Endothelial cell of umbilical vein (primary cell): Measurements from ENCODE around the gene ANAPC2. TPM values are rescaled to one million over a fixed set of nuclear protein-coding genes. Genes with fewer than 3 reads are reported as not detected.

Experiments used
- BruUV-seq: library from RNA; stranded (reverse); fragments of 400-500 nt; replicated peaks from 2 replicates; lab custom pipeline; 2021; lab: Mats Ljungman, UMichigan
- CTCF ChIA-PET: fragments of 300-600, 350-600 bp; sonication (Branson Sonifier 250); formaldehyde crosslinking; loops from one replicate; lab custom pipeline; 2021; ENCODE audit warnings: antibody characterized with exemption, inconsistent platforms; lab: Charles Lee
- POLR2A ChIA-PET: fragments of 300-600, 350-600 bp; sonication (Branson Sonifier 250); formaldehyde crosslinking; loops from one replicate; lab custom pipeline; 2021; ENCODE audit warnings: antibody characterized with exemption, inconsistent platforms; lab: Charles Lee
- DNase-seq: peaks from one replicate; pipeline ENCODE4 v3.0.0-alpha.2; 2011; ENCODE audit warnings: low read depth, low spot score
- FAIRE-seq: peaks from 2 replicates; lab custom pipeline; 2011; peaks lifted over from hg19 to GRCh38; lab: Jason Lieb, UNC
- H2AFZ ChIP-seq: 2 replicates; pipeline ENCODE4 v1.6.0; 2012; ENCODE audit warnings: low read depth, low read length, control low read depth, inconsistent platforms
- H3K27ac ChIP-seq: 2 replicates; pipeline ENCODE4 v1.5.1; 2011; ENCODE audit warnings: low read depth, mild to moderate bottlenecking, control low read depth, low read length, moderate library complexity; ENCODE audit not compliant: insufficient read depth
- H3K27me3 ChIP-seq, 2 experiments: 2 replicates each; pipeline versions ENCODE4 v1.6.0 to v1.6.1; 2011; ENCODE audit warnings: low read length in 2 of 2, mixed read lengths in 1 of 2; ENCODE audit not compliant: control insufficient read depth in 2 of 2, insufficient read depth in 2 of 2
- H3K36me3 ChIP-seq, 2 experiments: 2 replicates in 1 of 2; 3 replicates in 1 of 2; pipeline ENCODE4 v1.5.1; 2011; ENCODE audit warnings: low read length in 2 of 2, mild to moderate bottlenecking in 1 of 2, moderate library complexity in 1 of 2; ENCODE audit not compliant: control insufficient read depth in 2 of 2, insufficient read depth in 2 of 2; ENCODE audit errors: extremely low read depth in 1 of 2
- H3K4me1 ChIP-seq: 3 replicates; pipeline ENCODE4 v1.5.1; 2011; ENCODE audit warnings: mild to moderate bottlenecking, low read length; ENCODE audit not compliant: control insufficient read depth, insufficient read depth; ENCODE audit errors: extremely low read depth
- H3K4me2 ChIP-seq: 2 replicates; pipeline ENCODE4 v1.6.1; 2011; ENCODE audit warnings: low read length, control low read depth, mixed read lengths; ENCODE audit not compliant: insufficient read depth
- H3K4me3 ChIP-seq, 3 experiments: fragments of 200-600 bp in 1 of 3; sonication (generic), shearing (Covaris generic) in 1 of 3; replicated peaks in 1 of 3; 2 replicates each; pipeline ENCODE4 v1.5.1; 2011 to 2016; ENCODE audit warnings: control low read depth in 3 of 3, low read length in 3 of 3, mild to moderate bottlenecking in 2 of 3, inconsistent platforms in 1 of 3, low read depth in 1 of 3, moderate library complexity in 1 of 3; ENCODE audit not compliant: insufficient read depth in 1 of 3
- H3K79me2 ChIP-seq: 2 replicates; pipeline ENCODE4 v1.6.0; 2012; ENCODE audit warnings: low read length, inconsistent platforms; ENCODE audit not compliant: control insufficient read depth, insufficient read depth
- H3K9ac ChIP-seq: replicated peaks from 2 replicates; pipeline ENCODE3; 2011; ENCODE audit warnings: low read length, control low read depth; ENCODE audit not compliant: insufficient read depth; ENCODE audit errors: extremely low read depth
- H3K9me1 ChIP-seq: replicated peaks from 3 replicates; pipeline ENCODE4 v1.6.0; 2011; ENCODE audit warnings: mild to moderate bottlenecking, low read length; ENCODE audit not compliant: control insufficient read depth, insufficient read depth; ENCODE audit errors: extremely low read depth
- H3K9me3 ChIP-seq: replicated peaks from 2 replicates; pipeline ENCODE4 v1.5.1; 2012; ENCODE audit warnings: low read length, inconsistent platforms; ENCODE audit not compliant: control insufficient read depth, insufficient read depth
- H4K20me1 ChIP-seq: replicated peaks from 2 replicates; pipeline ENCODE3; 2011; ENCODE audit warnings: mild to moderate bottlenecking, low read length; ENCODE audit not compliant: control insufficient read depth, insufficient read depth; ENCODE audit errors: extremely low read depth
- CTCF ChIP-seq, 2 donors: IDR thresholded peaks; 1 replicate in 1 of 2; 2 replicates in 1 of 2; pipeline ENCODE4 v1.5.1; 2011; ENCODE audit warnings: low read length in 2 of 2, mild to moderate bottlenecking in 2 of 2, moderate library complexity in 2 of 2, control low read depth in 1 of 2, inconsistent platforms in 1 of 2, low read depth in 1 of 2; ENCODE audit not compliant: insufficient read depth in 1 of 2; ENCODE audit errors: extremely low read depth in 1 of 2
- EZH2 ChIP-seq: IDR thresholded peaks from 2 replicates; pipeline ENCODE4 v1.6.1; 2012; ENCODE audit warnings: borderline replicate concordance, low read depth, mild to moderate bottlenecking, moderate library complexity, low read length, inconsistent platforms; ENCODE audit not compliant: severe bottlenecking
- FOS ChIP-seq: IDR thresholded peaks from 2 replicates; pipeline ENCODE4 v1.6.1; 2011; ENCODE audit warnings: mild to moderate bottlenecking, low read length, moderate library complexity, borderline replicate concordance; ENCODE audit not compliant: insufficient read depth
- GATA2 ChIP-seq: IDR thresholded peaks from 2 replicates; pipeline ENCODE4 v1.7.0; 2011; ENCODE audit warnings: low read depth, mild to moderate bottlenecking, moderate library complexity, mixed read lengths, low read length; ENCODE audit not compliant: insufficient read length, insufficient read depth
- JUN ChIP-seq: IDR thresholded peaks from 2 replicates; pipeline ENCODE4 v1.6.1; 2011; ENCODE audit warnings: borderline replicate concordance, low read depth; ENCODE audit not compliant: insufficient read length, insufficient read depth
- MAX ChIP-seq: IDR thresholded peaks from 2 replicates; pipeline ENCODE4 v1.6.1; 2011; ENCODE audit not compliant: insufficient read depth, insufficient read length
- MYC ChIP-seq: IDR thresholded peaks from one replicate; pipeline ENCODE4 v1.6.1; 2011; ENCODE audit warnings: mild to moderate bottlenecking, low read depth, low read length
- POLR2A ChIP-seq: IDR thresholded peaks from 2 replicates; pipeline ENCODE4 v1.6.1; 2012; ENCODE audit warnings: low read depth, mild to moderate bottlenecking, control low read depth, low read length
- POLR2AphosphoS5 ChIP-seq: IDR thresholded peaks from 2 replicates; pipeline ENCODE4 v1.6.1; 2012; ENCODE audit warnings: low read depth, mild to moderate bottlenecking, control low read depth, low read length, moderate library complexity; ENCODE audit not compliant: insufficient read depth
- dilution Hi-C: fragments of 300-500 bp; cut with MboI; formaldehyde crosslinking; loops from one replicate; pipeline ENCODE4 v1.15.0; 2019; ENCODE audit warnings: low sequenced_read_pairs; ENCODE audit not compliant: extremely low pct_ligation_motif_present
- intact Hi-C: fragments of 100-400 bp; cut with micrococcal nuclease; formaldehyde crosslinking; loops from one replicate; pipeline ENCODE4 v1.10.0; 2022
- polyA plus RNA-seq, 4 experiments: library from polyadenylated mRNA; depleted of rRNA in 3 of 4; stranded (reverse) in 3 of 4; unstranded in 1 of 4; fragments of >200 nt; gene quantifications; 2 replicates each; pipeline versions ENCODE4 v1.2.1 to v1.2.3, GENCODE V29; 2011 to 2012; ENCODE audit warnings: missing spikeins in 1 of 4
- total RNA-seq: library from RNA; stranded (reverse); gene quantifications from 2 replicates; pipeline ENCODE4 v1.2.3, GENCODE V29; 2021

ANAPC2 gene
- total and polyA plus RNA-seq, 2 donors (not counting 3 experiments of a cell fraction or from before 2014, with no cell fraction given), result 44.8 to 69.2 TPM

- no peak overlapping the region for H2AFZ ChIP-seq
- no peak for FAIRE-seq
Observed at GRCh38 chr9:137189297-137190295, 1.2 kb upstream of the ANAPC2 start.

More at GRCh38 chr9:137189297-137190295, 1.2 kb upstream of the ANAPC2 start:
- TSS peak; percentile 70 for BruUV-seq
- DNase-seq, result no peak
- no peaks in the 10 kb centered on the region for H4K20me1 ChIP-seq
- H3K9me1 ChIP-seq, result no peaks in the 10 kb centered on the region
- ChIA-PET POLR2A (interaction anchor here (0.7 to 1.8 kb wide), 5 partner anchors 9 to 74 kb away, joined by 3 to 7 read pairs (median 4); partner anchors contain the start of genes NDOR1, TMEM203 and TPRN), CTCF (interaction anchor here (0.9 to 3.1 kb wide), 21 partner anchors 9 to 160 kb away, joined by 3 to 30 read pairs (median 4); partner anchors contain the start of genes GRIN1, MAN1B1, NDOR1 and RNF208)
- intact Hi-C loops (loop anchor here (1.0 to 2.0 kb wide), 3 partner anchors 11 to 34 kb away; partner anchors contain the start of genes NDOR1, TMEM203 and TPRN), dilution Hi-C loops (no loop called here)
- peaks cover 17% of the 10 kb centered on the region for H3K4me1 ChIP-seq
- H3K36me3 ChIP-seq, result peaks cover 0 to 25% of the 10 kb centered on the region in 2 experiments
- peak overlapping the region; percentile 35 for H3K4me2 ChIP-seq
- peak overlapping the region; percentile 3 for H3K27ac ChIP-seq
- no peaks in the 10 kb centered on the region for H3K27me3 ChIP-seq
- peak overlapping the region; percentile 14 to 86 (median 39) for H3K4me3 ChIP-seq
- no peak for TF ChIP-seq POLR2A
- TF ChIP-seq CTCF (IDR thresholded peaks at IDR 0.05; ENCODE audit: extremely low read depth in 1 of 2, insufficient read depth in 1 of 2, low read depth in 1 of 2, low read length in 2 of 2), result no peak
- no peak for TF ChIP-seq GATA2
- no peak for TF ChIP-seq JUN
- no peak for TF ChIP-seq MYC
- TF ChIP-seq MAX, result no peak
- TF ChIP-seq POLR2AphosphoS5, result no peak
- no peak for TF ChIP-seq EZH2
- no peak for TF ChIP-seq FOS
- peak overlapping the region; percentile 31 for H3K9ac ChIP-seq
- H3K79me2 ChIP-seq, result peaks cover 33% of the 10 kb centered on the region
- no peaks in the 10 kb centered on the region for H3K9me3 ChIP-seq
